Endothelial cell of umbilical vein (primary cell): ENCODE data around the gene UBAP1.
A peak's percentile ranks its signal among the peaks of the same experiment; 100 is the strongest.

Experiments
- EZH2 ChIP-seq: IDR thresholded peaks from 2 replicates; pipeline ENCODE4 v1.6.1; 2012; ENCODE audit warnings: borderline replicate concordance, low read depth, mild to moderate bottlenecking, moderate library complexity, low read length, inconsistent platforms; ENCODE audit not compliant: severe bottlenecking
- JUN ChIP-seq: IDR thresholded peaks from 2 replicates; pipeline ENCODE4 v1.6.1; 2011; ENCODE audit warnings: borderline replicate concordance, low read depth; ENCODE audit not compliant: insufficient read length, insufficient read depth
- MYC ChIP-seq: IDR thresholded peaks from one replicate; pipeline ENCODE4 v1.6.1; 2011; ENCODE audit warnings: mild to moderate bottlenecking, low read depth, low read length
- POLR2A ChIP-seq: IDR thresholded peaks from 2 replicates; pipeline ENCODE4 v1.6.1; 2012; ENCODE audit warnings: low read depth, mild to moderate bottlenecking, control low read depth, low read length
- POLR2AphosphoS5 ChIP-seq: IDR thresholded peaks from 2 replicates; pipeline ENCODE4 v1.6.1; 2012; ENCODE audit warnings: low read depth, mild to moderate bottlenecking, control low read depth, low read length, moderate library complexity; ENCODE audit not compliant: insufficient read depth
- TF ChIP-seq, protein P1 (sequence below), 2 donors: IDR thresholded peaks; 1 replicate in 1 of 2; 2 replicates in 1 of 2; pipeline ENCODE4 v1.5.1; 2011; ENCODE audit warnings: low read length in 2 of 2, mild to moderate bottlenecking in 2 of 2, moderate library complexity in 2 of 2, control low read depth in 1 of 2, inconsistent platforms in 1 of 2, low read depth in 1 of 2; ENCODE audit not compliant: insufficient read depth in 1 of 2; ENCODE audit errors: extremely low read depth in 1 of 2
- TF ChIP-seq, protein P2 (sequence below): IDR thresholded peaks from 2 replicates; pipeline ENCODE4 v1.6.1; 2011; ENCODE audit not compliant: insufficient read depth, insufficient read length

- TF ChIP-seq POLR2A: no peak
- TF ChIP-seq, protein P1, sequence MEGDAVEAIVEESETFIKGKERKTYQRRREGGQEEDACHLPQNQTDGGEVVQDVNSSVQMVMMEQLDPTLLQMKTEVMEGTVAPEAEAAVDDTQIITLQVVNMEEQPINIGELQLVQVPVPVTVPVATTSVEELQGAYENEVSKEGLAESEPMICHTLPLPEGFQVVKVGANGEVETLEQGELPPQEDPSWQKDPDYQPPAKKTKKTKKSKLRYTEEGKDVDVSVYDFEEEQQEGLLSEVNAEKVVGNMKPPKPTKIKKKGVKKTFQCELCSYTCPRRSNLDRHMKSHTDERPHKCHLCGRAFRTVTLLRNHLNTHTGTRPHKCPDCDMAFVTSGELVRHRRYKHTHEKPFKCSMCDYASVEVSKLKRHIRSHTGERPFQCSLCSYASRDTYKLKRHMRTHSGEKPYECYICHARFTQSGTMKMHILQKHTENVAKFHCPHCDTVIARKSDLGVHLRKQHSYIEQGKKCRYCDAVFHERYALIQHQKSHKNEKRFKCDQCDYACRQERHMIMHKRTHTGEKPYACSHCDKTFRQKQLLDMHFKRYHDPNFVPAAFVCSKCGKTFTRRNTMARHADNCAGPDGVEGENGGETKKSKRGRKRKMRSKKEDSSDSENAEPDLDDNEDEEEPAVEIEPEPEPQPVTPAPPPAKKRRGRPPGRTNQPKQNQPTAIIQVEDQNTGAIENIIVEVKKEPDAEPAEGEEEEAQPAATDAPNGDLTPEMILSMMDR (IDR thresholded peaks at IDR 0.05; ENCODE audit: extremely low read depth in 1 of 2, insufficient read depth in 1 of 2, low read depth in 1 of 2, low read length in 2 of 2): peak; percentile 80 to 83
- TF ChIP-seq, protein P2, sequence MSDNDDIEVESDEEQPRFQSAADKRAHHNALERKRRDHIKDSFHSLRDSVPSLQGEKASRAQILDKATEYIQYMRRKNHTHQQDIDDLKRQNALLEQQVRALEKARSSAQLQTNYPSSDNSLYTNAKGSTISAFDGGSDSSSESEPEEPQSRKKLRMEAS: no peak
- no peak for TF ChIP-seq JUN
- no peak for TF ChIP-seq MYC
- no peak for TF ChIP-seq POLR2AphosphoS5
- TF ChIP-seq EZH2: no peak
These were observed 74.0 kb downstream of the UBAP1 start for GRCh38 chr9:34252670-34253459.
